ENCODE data around the gene SRSF5. TPM values are rescaled to one million over a fixed set of nuclear protein-coding genes. Genes with fewer than 3 reads are reported as not detected.

Gene SRSF5
- total and polyA plus RNA-seq, 2 donors (not counting 3 experiments of a cell fraction or from before 2014, with no cell fraction given) = 192 to 253 TPM

- dilution Hi-C loops (cut with MboI; ENCODE audit: extremely low pct_ligation_motif_present, low sequenced_read_pairs) = no loop called here
- Histone ChIP-seq H3K9me3 (replicated peaks; ENCODE audit: control insufficient read depth, insufficient read depth, low read length) (no peaks in the 10 kb centered on the region), H3K4me2 (ENCODE audit: insufficient read depth, low read length) (no peak overlapping the region), H3K9ac (replicated peaks; ENCODE audit: extremely low read depth, insufficient read depth, low read length) (no peak overlapping the region), H3K4me3 (replicated peaks in 1 of 3; ENCODE audit: insufficient read depth in 1 of 3, low read depth in 1 of 3, low read length in 3 of 3) (no peak overlapping the region), H2AFZ (ENCODE audit: low read depth, low read length) (peak overlapping the region; percentile 64), H3K9me1 (replicated peaks; ENCODE audit: control insufficient read depth, extremely low read depth, insufficient read depth, low read length) (no peaks in the 10 kb centered on the region), H3K27me3 (ENCODE audit: control insufficient read depth in 2 of 2, insufficient read depth in 2 of 2, low read length in 2 of 2) (no peaks in the 10 kb centered on the region), H3K36me3 (ENCODE audit: control insufficient read depth in 2 of 2, extremely low read depth in 1 of 2, insufficient read depth in 2 of 2, low read length in 2 of 2) (peaks cover 3 to 5% of the 10 kb centered on the region in 2 experiments), H3K27ac (ENCODE audit: insufficient read depth, low read depth, low read length) (no peak overlapping the region), H3K4me1 (ENCODE audit: control insufficient read depth, extremely low read depth, insufficient read depth, low read length) (peaks cover 32% of the 10 kb centered on the region), H4K20me1 (replicated peaks; ENCODE audit: control insufficient read depth, extremely low read depth, insufficient read depth, low read length) (peaks cover 5% of the 10 kb centered on the region), H3K79me2 (ENCODE audit: control insufficient read depth, insufficient read depth, low read length) (peaks cover 16% of the 10 kb centered on the region)
- CTCF ChIA-PET = no interaction called here
- intact Hi-C loops (cut with micrococcal nuclease) = loop anchor here (10.0 kb wide), 1 partner anchor 369 kb away; the partner anchor contains the start of genes ERH and SLC39A9
- peak; percentile 46 for DNase-seq (ENCODE audit: low read depth, low spot score)
- BruUV-seq (replicated peaks) = no TSS peak
- no peak for TF ChIP-seq EZH2 (IDR thresholded peaks at IDR 0.05; ENCODE audit: borderline replicate concordance, low read depth, low read length, severe bottlenecking)
- no peak for TF ChIP-seq MYC (IDR thresholded peaks at IDR 0.05; ENCODE audit: low read depth, low read length)
- peak; percentile 13 for TF ChIP-seq FOS (IDR thresholded peaks at IDR 0.05; ENCODE audit: borderline replicate concordance, insufficient read depth, low read length)
- TF ChIP-seq GATA2 (IDR thresholded peaks at IDR 0.05; ENCODE audit: insufficient read depth, insufficient read length, low read depth, low read length) = no peak
- no peak for FAIRE-seq
- POLR2A ChIA-PET = no interaction called here
Measured at GRCh38 chr14:69763761-69764510, 3.0 kb upstream of the SRSF5 start.

GRCh38 chr14:69767369-69767999, 542 bp downstream of the SRSF5 start:
- Histone ChIP-seq H3K27ac (ENCODE audit: insufficient read depth, low read depth, low read length) (peak overlapping the region; percentile 88), H3K9me3 (replicated peaks; ENCODE audit: control insufficient read depth, insufficient read depth, low read length) (no peaks in the 10 kb centered on the region), H4K20me1 (replicated peaks; ENCODE audit: control insufficient read depth, extremely low read depth, insufficient read depth, low read length) (peaks cover 20% of the 10 kb centered on the region), H3K79me2 (ENCODE audit: control insufficient read depth, insufficient read depth, low read length) (peaks cover 43% of the 10 kb centered on the region), H3K36me3 (ENCODE audit: control insufficient read depth in 2 of 2, extremely low read depth in 1 of 2, insufficient read depth in 2 of 2, low read length in 2 of 2) (peaks cover 20 to 32% of the 10 kb centered on the region in 2 experiments), H3K4me3 (replicated peaks in 1 of 3; ENCODE audit: insufficient read depth in 1 of 3, low read depth in 1 of 3, low read length in 3 of 3) (peak overlapping the region; percentile 24 to 98 (median 76)), H3K9me1 (replicated peaks; ENCODE audit: control insufficient read depth, extremely low read depth, insufficient read depth, low read length) (no peaks in the 10 kb centered on the region), H3K4me1 (ENCODE audit: control insufficient read depth, extremely low read depth, insufficient read depth, low read length) (peaks cover 26% of the 10 kb centered on the region), H3K27me3 (ENCODE audit: control insufficient read depth in 2 of 2, insufficient read depth in 2 of 2, low read length in 2 of 2) (no peaks in the 10 kb centered on the region), H3K4me2 (ENCODE audit: insufficient read depth, low read length) (peak overlapping the region; percentile 88), H2AFZ (ENCODE audit: low read depth, low read length) (no peak overlapping the region), H3K9ac (replicated peaks; ENCODE audit: extremely low read depth, insufficient read depth, low read length) (peak overlapping the region; percentile 98)
- DNase-seq (ENCODE audit: low read depth, low spot score) (peak; percentile 94), FAIRE-seq (peak; percentile 90)
- TF ChIP-seq POLR2AphosphoS5 (IDR thresholded peaks at IDR 0.05; ENCODE audit: insufficient read depth, low read depth, low read length) (peak; percentile 78), POLR2A (IDR thresholded peaks at IDR 0.05; ENCODE audit: low read depth, low read length) (no peak), GATA2 (IDR thresholded peaks at IDR 0.05; ENCODE audit: insufficient read depth, insufficient read length, low read depth, low read length) (no peak), FOS (IDR thresholded peaks at IDR 0.05; ENCODE audit: borderline replicate concordance, insufficient read depth, low read length) (peak; percentile 60), CTCF (IDR thresholded peaks at IDR 0.05; ENCODE audit: extremely low read depth in 1 of 2, insufficient read depth in 1 of 2, low read depth in 1 of 2, low read length in 2 of 2) (no peak), JUN (IDR thresholded peaks at IDR 0.05; ENCODE audit: borderline replicate concordance, insufficient read depth, insufficient read length, low read depth) (no peak), MYC (IDR thresholded peaks at IDR 0.05; ENCODE audit: low read depth, low read length) (no peak), EZH2 (IDR thresholded peaks at IDR 0.05; ENCODE audit: borderline replicate concordance, low read depth, low read length, severe bottlenecking) (no peak)
- TF ChIP-seq, protein P1, sequence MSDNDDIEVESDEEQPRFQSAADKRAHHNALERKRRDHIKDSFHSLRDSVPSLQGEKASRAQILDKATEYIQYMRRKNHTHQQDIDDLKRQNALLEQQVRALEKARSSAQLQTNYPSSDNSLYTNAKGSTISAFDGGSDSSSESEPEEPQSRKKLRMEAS (IDR thresholded peaks at IDR 0.05; ENCODE audit: insufficient read depth, insufficient read length) = no peak
- intact Hi-C loops (cut with micrococcal nuclease) (loop anchor here (1.0 to 10.0 kb wide), 5 partner anchors 50 to 1140 kb away; partner anchors contain the start of genes ERH, PCNX1, SLC39A9 and SUSD6), dilution Hi-C loops (cut with MboI; ENCODE audit: extremely low pct_ligation_motif_present, low sequenced_read_pairs) (no loop called here)
- ChIA-PET CTCF (interaction anchor here (2.5 to 4.2 kb wide), 2 partner anchors 37 to 183 kb away, joined by 6 to 23 read pairs; no protein-coding TSS in a partner anchor), POLR2A (interaction anchor here (1.0 to 1.7 kb wide), 5 partner anchors 10 to 167 kb away, joined by 3 to 10 read pairs (median 4); partner anchors contain the start of gene SUSD6)
- BruUV-seq (replicated peaks) = no TSS peak

All from endothelial cell of umbilical vein (primary cell).